ENCODE data around the gene FAM168B. TPM values are rescaled to one million over a fixed set of nuclear protein-coding genes. Genes with fewer than 3 reads are reported as not detected.

FAM168B gene
- total RNA-seq, 2 experiments from 2014 or later, result 74.1 to 76.4 TPM

- TF ChIP-seq, protein P1, sequence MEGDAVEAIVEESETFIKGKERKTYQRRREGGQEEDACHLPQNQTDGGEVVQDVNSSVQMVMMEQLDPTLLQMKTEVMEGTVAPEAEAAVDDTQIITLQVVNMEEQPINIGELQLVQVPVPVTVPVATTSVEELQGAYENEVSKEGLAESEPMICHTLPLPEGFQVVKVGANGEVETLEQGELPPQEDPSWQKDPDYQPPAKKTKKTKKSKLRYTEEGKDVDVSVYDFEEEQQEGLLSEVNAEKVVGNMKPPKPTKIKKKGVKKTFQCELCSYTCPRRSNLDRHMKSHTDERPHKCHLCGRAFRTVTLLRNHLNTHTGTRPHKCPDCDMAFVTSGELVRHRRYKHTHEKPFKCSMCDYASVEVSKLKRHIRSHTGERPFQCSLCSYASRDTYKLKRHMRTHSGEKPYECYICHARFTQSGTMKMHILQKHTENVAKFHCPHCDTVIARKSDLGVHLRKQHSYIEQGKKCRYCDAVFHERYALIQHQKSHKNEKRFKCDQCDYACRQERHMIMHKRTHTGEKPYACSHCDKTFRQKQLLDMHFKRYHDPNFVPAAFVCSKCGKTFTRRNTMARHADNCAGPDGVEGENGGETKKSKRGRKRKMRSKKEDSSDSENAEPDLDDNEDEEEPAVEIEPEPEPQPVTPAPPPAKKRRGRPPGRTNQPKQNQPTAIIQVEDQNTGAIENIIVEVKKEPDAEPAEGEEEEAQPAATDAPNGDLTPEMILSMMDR (IDR thresholded peaks at IDR 0.05), result no peak
Measured at GRCh38 chr2:131041402-131042147, 51.7 kb downstream of the FAM168B start.

GRCh38 chr2:131040661-131041401, 52.4 kb downstream of the FAM168B start:
- Mint-ChIP-seq H3K27ac (peak overlapping the region; percentile 79), H3K27me3 (peaks cover 11% of the 10 kb centered on the region), H3K4me1 (ENCODE audit: low read depth) (peaks cover 33% of the 10 kb centered on the region), H3K36me3 (ENCODE audit: low read depth) (peaks cover 6% of the 10 kb centered on the region), H3K4me3 (peak overlapping the region; percentile 94), H3K9me3 (no peaks in the 10 kb centered on the region)
- ATAC-seq (ENCODE audit: poor library complexity), result peak; percentile 45
- H3K27me3 ChIP-seq (ENCODE audit: control insufficient read depth in 1 of 2, insufficient read depth in 2 of 2, low read length in 2 of 2), result peaks cover 2 to 3% of the 10 kb centered on the region in 2 experiments
- ChIA-PET POLR2A (interaction anchor here (1.0 to 3.4 kb wide), 6 partner anchors 9 to 699 kb away, joined by 3 to 32 read pairs (median 4); partner anchors contain the start of genes FAM168B, IMP4 and PLEKHB2), CTCF (no interaction called here)
- no peaks in the 10 kb centered on the region for H3K36me3 ChIP-seq (ENCODE audit: insufficient read depth, low read length)
- TF ChIP-seq, protein P1 (IDR thresholded peaks at IDR 0.05), result peak; percentile 25
- peak overlapping the region; percentile 55 for H3K4me3 ChIP-seq (ENCODE audit: low read length)
- H3K4me1 ChIP-seq (ENCODE audit: insufficient read depth, low read length), result peaks cover 37% of the 10 kb centered on the region
- H3K27ac ChIP-seq (ENCODE audit: low read depth in 1 of 2, low read length in 2 of 2), result peak overlapping the region in 1 of 2 donors; percentile 9
- peak in 4 of 14 experiments; percentile 15 to 43 (median 31) for DNase-seq
- peaks cover 0 to 6% of the 10 kb centered on the region in 2 experiments for H3K9me3 ChIP-seq (ENCODE audit: control insufficient read depth in 1 of 2, insufficient read depth in 1 of 2, low read length in 2 of 2)
- intact Hi-C loops (cut with DNase I, micrococcal nuclease), result no loop called here

More at GRCh38 chr2:131041402-131042147, 51.7 kb downstream of the FAM168B start:
- Histone ChIP-seq H3K27me3 (ENCODE audit: control insufficient read depth in 1 of 2, insufficient read depth in 2 of 2, low read length in 2 of 2) (no peaks in the 10 kb centered on the region), H3K9me3 (ENCODE audit: control insufficient read depth in 1 of 2, insufficient read depth in 1 of 2, low read length in 2 of 2) (peaks cover 0 to 6% of the 10 kb centered on the region in 2 experiments), H3K36me3 (ENCODE audit: insufficient read depth, low read length) (peaks cover 2% of the 10 kb centered on the region), H3K4me3 (ENCODE audit: low read length) (peak overlapping the region; percentile 55), H3K4me1 (ENCODE audit: insufficient read depth, low read length) (peaks cover 37% of the 10 kb centered on the region), H3K27ac (ENCODE audit: low read depth in 1 of 2, low read length in 2 of 2) (peak overlapping the region in 1 of 2 donors; percentile 15)
- peak; percentile 13 for ATAC-seq (ENCODE audit: poor library complexity)
- no peaks in the 10 kb centered on the region for H3K9me3 Mint-ChIP-seq
- peaks cover 5% of the 10 kb centered on the region for H3K27me3 Mint-ChIP-seq
- peaks cover 7% of the 10 kb centered on the region for H3K36me3 Mint-ChIP-seq (ENCODE audit: low read depth)
- ChIA-PET POLR2A (interaction anchor here (1.0 to 3.4 kb wide), 5 partner anchors 8 to 700 kb away, joined by 3 to 32 read pairs (median 5); partner anchors contain the start of genes FAM168B, IMP4 and PLEKHB2), CTCF (no interaction called here)
- intact Hi-C loops (cut with DNase I, micrococcal nuclease), result no loop called here
- peak overlapping the region; percentile 79 for H3K27ac Mint-ChIP-seq
- H3K4me1 Mint-ChIP-seq (ENCODE audit: low read depth), result peaks cover 33% of the 10 kb centered on the region
- peak overlapping the region; percentile 94 for H3K4me3 Mint-ChIP-seq
- peak in 2 of 14 experiments; percentile 8 to 24 for DNase-seq

GRCh38 chr2:131039908-131040660, 53.2 kb downstream of the FAM168B start:
- H3K4me3 ChIP-seq (ENCODE audit: low read length), result peak overlapping the region; percentile 55

More at GRCh38 chr2:131039908-131040660, 53.2 kb downstream of the FAM168B start:
- Histone ChIP-seq H3K27ac (ENCODE audit: low read depth in 1 of 2, low read length in 2 of 2) (peak overlapping the region in 1 of 2 donors; percentile 9), H3K27me3 (ENCODE audit: control insufficient read depth in 1 of 2, insufficient read depth in 2 of 2, low read length in 2 of 2) (peaks cover 2 to 3% of the 10 kb centered on the region in 2 experiments), H3K9me3 (ENCODE audit: control insufficient read depth in 1 of 2, insufficient read depth in 1 of 2, low read length in 2 of 2) (peaks cover 0 to 6% of the 10 kb centered on the region in 2 experiments), H3K36me3 (ENCODE audit: insufficient read depth, low read length) (no peaks in the 10 kb centered on the region), H3K4me1 (ENCODE audit: insufficient read depth, low read length) (peaks cover 42% of the 10 kb centered on the region)
- intact Hi-C loops (cut with DNase I, micrococcal nuclease), result no loop called here
- Mint-ChIP-seq H3K9me3 (no peaks in the 10 kb centered on the region), H3K36me3 (ENCODE audit: low read depth) (peaks cover 6% of the 10 kb centered on the region), H3K4me3 (peak overlapping the region; percentile 94), H3K27me3 (peaks cover 14% of the 10 kb centered on the region), H3K27ac (peak overlapping the region; percentile 79), H3K4me1 (ENCODE audit: low read depth) (peaks cover 33% of the 10 kb centered on the region)
- CTCF ChIA-PET, result no interaction called here
- TF ChIP-seq, protein P1 (IDR thresholded peaks at IDR 0.05), result no peak
- peak; percentile 63 for ATAC-seq (ENCODE audit: poor library complexity)
- POLR2A ChIA-PET, result interaction anchor here (0.6 to 3.4 kb wide), 4 partner anchors 29 to 698 kb away, joined by 3 to 32 read pairs (median 4); partner anchors contain the start of genes FAM168B, IMP4 and PLEKHB2
- peak in 9 of 14 experiments; percentile 16 to 61 (median 28) for DNase-seq

All from CD4-positive, alpha-beta T cell (primary cell).